ENCODE results near the gene OTUD7B. TPM values are rescaled to one million over a fixed set of nuclear protein-coding genes. Genes with fewer than 3 reads are reported as not detected.

OTUD7B gene
- total RNA-seq, 1 experiment from 2014 or later = 23.5 TPM

DNA sequence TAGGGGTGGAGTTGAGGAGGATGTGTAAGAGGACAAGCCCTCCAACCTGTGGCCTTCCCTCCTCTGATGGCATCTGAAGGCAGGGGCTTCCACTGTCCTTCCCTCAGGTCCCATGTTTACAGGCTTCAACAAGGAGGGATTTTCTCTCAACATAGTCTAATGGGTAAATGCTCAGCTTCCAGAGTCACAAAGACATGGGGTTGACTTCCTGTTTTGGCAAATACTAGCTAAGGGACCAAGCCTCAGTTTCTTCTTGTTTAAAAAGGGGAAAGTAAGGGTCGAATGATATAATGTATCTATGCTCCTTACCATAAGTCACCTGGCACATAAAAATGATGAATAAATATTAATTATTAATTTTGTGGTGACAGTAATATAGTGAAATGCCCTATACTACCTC lies 96.0 kb downstream of the OTUD7B start:
- TF ChIP-seq, protein P1, sequence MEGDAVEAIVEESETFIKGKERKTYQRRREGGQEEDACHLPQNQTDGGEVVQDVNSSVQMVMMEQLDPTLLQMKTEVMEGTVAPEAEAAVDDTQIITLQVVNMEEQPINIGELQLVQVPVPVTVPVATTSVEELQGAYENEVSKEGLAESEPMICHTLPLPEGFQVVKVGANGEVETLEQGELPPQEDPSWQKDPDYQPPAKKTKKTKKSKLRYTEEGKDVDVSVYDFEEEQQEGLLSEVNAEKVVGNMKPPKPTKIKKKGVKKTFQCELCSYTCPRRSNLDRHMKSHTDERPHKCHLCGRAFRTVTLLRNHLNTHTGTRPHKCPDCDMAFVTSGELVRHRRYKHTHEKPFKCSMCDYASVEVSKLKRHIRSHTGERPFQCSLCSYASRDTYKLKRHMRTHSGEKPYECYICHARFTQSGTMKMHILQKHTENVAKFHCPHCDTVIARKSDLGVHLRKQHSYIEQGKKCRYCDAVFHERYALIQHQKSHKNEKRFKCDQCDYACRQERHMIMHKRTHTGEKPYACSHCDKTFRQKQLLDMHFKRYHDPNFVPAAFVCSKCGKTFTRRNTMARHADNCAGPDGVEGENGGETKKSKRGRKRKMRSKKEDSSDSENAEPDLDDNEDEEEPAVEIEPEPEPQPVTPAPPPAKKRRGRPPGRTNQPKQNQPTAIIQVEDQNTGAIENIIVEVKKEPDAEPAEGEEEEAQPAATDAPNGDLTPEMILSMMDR (conservative IDR thresholded peaks at IDR 0.05) = no peak
- Histone ChIP-seq H2AK5ac (ENCODE audit: insufficient read length, low read length) (no peak overlapping the region), H3K27ac (ENCODE audit: insufficient read length, low read depth, low read length) (no peak overlapping the region), H3K4ac (ENCODE audit: low read depth, low read length) (no peak overlapping the region), H2BK20ac (ENCODE audit: low read depth, low read length, poor library complexity, severe bottlenecking) (no peak overlapping the region), H3K4me1 (ENCODE audit: insufficient read depth, low read length) (peaks cover 8% of the 10 kb centered on the region; the same call in 1 of the 2 replicates), H3K23ac (ENCODE audit: insufficient read length, low read depth, low read length) (no peak overlapping the region), H3K23me2 (ENCODE audit: insufficient read length, low read depth, low read length, poor library complexity, severe bottlenecking) (peaks cover 13% of the 10 kb centered on the region), H4K20me1 (ENCODE audit: control insufficient read depth, insufficient read depth, insufficient read length) (no peaks in the 10 kb centered on the region), H2BK5ac (ENCODE audit: insufficient read length, low read length) (no peak overlapping the region), H2BK15ac (ENCODE audit: low read depth, low read length) (no peak overlapping the region), H3K27me3 (ENCODE audit: insufficient read depth, low read length) (no peaks in the 10 kb centered on the region), H3K4me2 (ENCODE audit: insufficient read depth, insufficient read length, low read length) (no peak overlapping the region), H2BK120ac (ENCODE audit: low read depth, low read length, poor library complexity, severe bottlenecking) (no peak overlapping the region), H3K56ac (ENCODE audit: insufficient read length, low read depth, low read length) (no peak overlapping the region), H3K79me1 (ENCODE audit: insufficient read depth, low read depth, low read length, poor library complexity, severe bottlenecking) (no peaks in the 10 kb centered on the region), H3K9me3 (ENCODE audit: control insufficient read depth, low read depth, low read length) (no peaks in the 10 kb centered on the region), H4K5ac (ENCODE audit: insufficient read length, low read depth, low read length) (no peak overlapping the region), H3K79me2 (ENCODE audit: insufficient read depth, low read length) (no peaks in the 10 kb centered on the region; the same call in 1 of the 2 replicates), H4K8ac (replicated peaks; ENCODE audit: insufficient read length, low read depth, low read length) (no peak overlapping the region), H2AFZ (ENCODE audit: low read length) (no peak overlapping the region), H3T11ph (ENCODE audit: low read length) (no peak overlapping the region), H2BK12ac (ENCODE audit: insufficient read length, low read depth, low read length) (no peak overlapping the region), H3K14ac (ENCODE audit: insufficient read depth, low read length) (no peak overlapping the region), H3K9ac (ENCODE audit: extremely low read depth, insufficient read length, low read length) (no peak overlapping the region), H4K91ac (ENCODE audit: insufficient read length, low read depth, low read length) (no peak overlapping the region), H3K18ac (ENCODE audit: insufficient read length, low read depth, low read length) (no peak overlapping the region)
- Mint-ChIP-seq H3K4me1 (peaks cover 27 to 31% of the 10 kb centered on the region in 2 experiments), H3K27ac (no peak overlapping the region; a peak in 1 of 7 replicates), H3K9me3 (no peaks in the 10 kb centered on the region), H3K36me3 (ENCODE audit: insufficient read depth in 1 of 3, low read depth in 3 of 3) (peaks cover 17 to 39% (median 37%) of the 10 kb centered on the region in 3 experiments; a peak in 6 of 7 replicates), H3K27me3 (ENCODE audit: low read depth) (no peaks in the 10 kb centered on the region), H3K4me3 (no peak overlapping the region; a peak in 1 of 5 replicates)
- no peak for DNase-seq
- WGBS (ENCODE audit: extremely low coverage, insufficient read length, low lambda C conversion rate) = no CpG with 5 or more reads among the region's 1 CpG
